Measurements from ENCODE around the gene RPTOR.

DNA sequence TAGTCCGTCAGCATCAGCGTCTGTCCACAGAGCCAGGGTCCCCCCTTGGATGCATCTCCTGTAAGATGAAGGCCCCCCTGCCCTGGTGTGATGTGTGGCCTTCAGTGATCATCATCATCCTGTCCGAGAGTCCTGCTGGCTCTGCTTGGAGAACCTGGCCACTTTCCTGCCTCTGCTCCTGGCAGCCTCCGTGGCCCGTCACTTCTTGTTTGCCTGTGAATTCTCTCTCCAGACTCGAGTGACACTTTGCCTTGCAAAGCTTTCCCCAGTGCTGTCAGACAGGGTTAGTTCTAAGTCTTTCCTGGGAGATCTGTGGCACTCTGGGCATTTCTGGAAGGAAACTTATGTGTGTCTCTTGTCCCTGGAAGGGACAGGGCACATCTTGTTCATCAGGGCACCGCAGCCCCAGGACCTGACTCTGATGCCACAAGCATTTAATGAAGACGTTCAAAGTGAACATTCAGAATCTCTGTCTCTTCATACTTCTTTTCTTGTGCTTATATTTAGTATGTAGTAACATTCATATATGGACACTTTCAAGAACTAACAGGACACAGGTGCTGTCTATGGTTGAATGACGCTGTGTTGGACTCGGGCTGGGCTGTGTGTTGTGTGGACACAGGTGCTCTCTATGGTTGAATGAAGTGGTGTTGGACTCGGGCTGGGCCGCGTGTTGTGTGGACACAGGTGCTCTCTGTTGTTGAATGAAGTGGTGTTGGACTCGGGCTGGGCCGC is 68.5 kb downstream of the RPTOR start:
- no peak for TF ChIP-seq CTCF (IDR thresholded peaks at IDR 0.05; ENCODE audit: insufficient read depth, low read depth, low read length)
- TF ChIP-seq EZH2 (IDR thresholded peaks at IDR 0.05; ENCODE audit: insufficient read depth, low read length) = no peak
